Limb (tissue), 2 donors: Measurements from ENCODE around the gene PCLO.
A peak's percentile ranks its signal among the peaks of the same experiment; 100 is the strongest.

Source experiments
- DNase-seq, 2 donors: peaks; one replicate each; pipeline ENCODE4 v3.0.0-alpha.2; 2016; ENCODE audit errors: extremely low spot score in 2 of 2

PCLO gene, protein sequence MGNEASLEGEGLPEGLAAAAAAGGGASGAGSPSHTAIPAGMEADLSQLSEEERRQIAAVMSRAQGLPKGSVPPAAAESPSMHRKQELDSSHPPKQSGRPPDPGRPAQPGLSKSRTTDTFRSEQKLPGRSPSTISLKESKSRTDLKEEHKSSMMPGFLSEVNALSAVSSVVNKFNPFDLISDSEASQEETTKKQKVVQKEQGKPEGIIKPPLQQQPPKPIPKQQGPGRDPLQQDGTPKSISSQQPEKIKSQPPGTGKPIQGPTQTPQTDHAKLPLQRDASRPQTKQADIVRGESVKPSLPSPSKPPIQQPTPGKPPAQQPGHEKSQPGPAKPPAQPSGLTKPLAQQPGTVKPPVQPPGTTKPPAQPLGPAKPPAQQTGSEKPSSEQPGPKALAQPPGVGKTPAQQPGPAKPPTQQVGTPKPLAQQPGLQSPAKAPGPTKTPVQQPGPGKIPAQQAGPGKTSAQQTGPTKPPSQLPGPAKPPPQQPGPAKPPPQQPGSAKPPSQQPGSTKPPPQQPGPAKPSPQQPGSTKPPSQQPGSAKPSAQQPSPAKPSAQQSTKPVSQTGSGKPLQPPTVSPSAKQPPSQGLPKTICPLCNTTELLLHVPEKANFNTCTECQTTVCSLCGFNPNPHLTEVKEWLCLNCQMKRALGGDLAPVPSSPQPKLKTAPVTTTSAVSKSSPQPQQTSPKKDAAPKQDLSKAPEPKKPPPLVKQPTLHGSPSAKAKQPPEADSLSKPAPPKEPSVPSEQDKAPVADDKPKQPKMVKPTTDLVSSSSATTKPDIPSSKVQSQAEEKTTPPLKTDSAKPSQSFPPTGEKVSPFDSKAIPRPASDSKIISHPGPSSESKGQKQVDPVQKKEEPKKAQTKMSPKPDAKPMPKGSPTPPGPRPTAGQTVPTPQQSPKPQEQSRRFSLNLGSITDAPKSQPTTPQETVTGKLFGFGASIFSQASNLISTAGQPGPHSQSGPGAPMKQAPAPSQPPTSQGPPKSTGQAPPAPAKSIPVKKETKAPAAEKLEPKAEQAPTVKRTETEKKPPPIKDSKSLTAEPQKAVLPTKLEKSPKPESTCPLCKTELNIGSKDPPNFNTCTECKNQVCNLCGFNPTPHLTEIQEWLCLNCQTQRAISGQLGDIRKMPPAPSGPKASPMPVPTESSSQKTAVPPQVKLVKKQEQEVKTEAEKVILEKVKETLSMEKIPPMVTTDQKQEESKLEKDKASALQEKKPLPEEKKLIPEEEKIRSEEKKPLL (N-terminal part only)

DNA sequence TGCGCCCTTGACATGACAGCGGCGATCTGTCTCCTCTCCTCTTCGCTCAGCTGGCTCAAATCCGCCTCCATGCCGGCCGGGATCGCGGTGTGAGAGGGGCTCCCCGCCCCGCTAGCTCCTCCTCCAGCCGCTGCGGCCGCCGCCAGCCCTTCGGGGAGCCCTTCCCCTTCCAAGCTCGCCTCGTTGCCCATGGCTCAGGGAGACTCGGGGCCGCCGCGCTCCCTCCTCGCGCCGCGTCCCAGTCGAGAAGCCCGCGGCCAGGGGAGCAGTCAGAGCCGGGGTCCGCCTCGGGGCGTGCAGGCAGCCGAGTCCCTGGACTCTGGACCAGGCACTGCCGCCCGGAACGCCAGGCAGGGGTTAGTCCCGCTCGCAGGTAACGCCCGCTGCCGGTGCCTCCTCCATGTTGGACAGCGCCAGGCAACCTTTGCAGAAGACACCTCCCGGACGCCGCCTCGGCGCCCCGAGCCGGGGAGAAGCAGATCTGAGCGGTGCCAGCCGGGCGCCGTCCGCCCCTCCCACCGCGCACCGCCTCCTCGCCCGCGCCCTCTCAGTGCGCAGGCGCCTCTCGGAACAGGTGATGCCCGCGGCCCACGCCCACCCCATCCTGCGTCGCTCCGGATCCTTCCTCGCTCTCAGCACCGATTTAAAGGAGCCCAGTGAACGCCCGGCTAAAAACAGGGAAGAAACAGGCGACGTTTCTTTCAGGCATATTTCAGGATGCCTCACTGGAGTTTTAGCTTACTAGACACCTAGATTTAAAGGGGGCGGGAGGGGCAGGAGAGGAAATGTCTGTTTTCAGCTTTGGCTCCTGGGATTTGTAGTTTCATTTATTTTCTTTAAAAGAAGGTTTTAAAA, at the start of gene PCLO:
TSS of gene PCLO (minus strand) at position 483 of the 855 bp plus-strand sequence. CDS start at position 191, 292 bp downstream.
- peak; percentile 56 to 90 for DNase-seq

DNA sequence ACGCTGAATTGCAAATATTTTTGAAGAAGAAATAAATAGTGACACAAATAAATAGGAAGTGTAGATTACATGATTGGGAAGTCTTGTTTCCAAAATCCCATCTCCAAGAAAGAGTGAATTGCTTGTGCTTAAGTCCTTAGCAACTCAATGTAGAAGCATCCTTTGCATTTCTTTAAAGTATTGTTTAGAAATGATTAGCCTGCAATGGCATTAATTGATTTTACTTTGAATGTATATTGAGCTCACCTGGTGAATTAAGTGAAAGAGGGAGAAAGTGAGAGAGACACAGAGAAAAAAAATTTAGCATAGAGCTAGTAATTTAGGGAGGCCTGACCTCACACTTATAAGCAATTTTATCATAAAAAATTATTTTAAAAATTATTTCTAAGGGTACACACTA, 49.0 kb upstream of the PCLO start:
- no peak for DNase-seq

DNA sequence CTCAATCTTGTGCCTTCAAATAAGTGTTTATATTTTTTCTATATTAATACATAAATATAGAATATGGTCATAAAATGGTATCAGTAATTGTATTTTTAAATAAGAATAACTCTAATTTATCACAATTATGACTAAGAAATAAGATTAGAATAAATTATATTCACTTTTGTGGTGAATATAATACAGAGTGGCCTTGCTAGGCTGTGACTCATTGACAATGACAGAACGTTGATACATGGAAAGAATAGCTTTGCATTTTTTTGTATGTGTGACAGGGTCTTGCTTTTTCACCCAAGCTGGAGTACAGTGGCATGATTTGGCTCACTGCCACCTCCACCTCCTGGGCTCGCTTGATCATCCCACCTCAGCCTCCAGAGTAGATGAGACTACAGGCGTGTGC, 47.8 kb upstream of the PCLO start:
- no peak for DNase-seq

DNA sequence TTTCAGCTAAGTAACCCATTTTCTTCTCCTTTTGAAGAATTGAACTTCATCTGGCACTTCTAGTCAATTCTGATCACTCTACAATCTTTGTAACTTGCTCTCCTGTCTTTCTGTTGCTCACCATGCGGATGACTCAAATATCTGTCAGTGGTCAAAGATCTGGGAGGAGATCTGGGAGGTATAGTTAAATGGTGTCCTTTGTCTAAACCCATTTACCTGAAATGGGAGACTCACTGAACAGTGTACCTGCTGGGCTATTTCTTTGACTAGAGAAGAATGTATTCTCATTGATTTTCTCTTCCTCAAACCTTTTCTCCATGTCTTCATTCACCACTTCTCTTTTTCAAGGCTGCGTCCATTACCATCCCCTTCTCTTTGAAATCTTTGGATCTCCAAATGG, 42.0 kb upstream of the PCLO start:
- no peak for DNase-seq

DNA sequence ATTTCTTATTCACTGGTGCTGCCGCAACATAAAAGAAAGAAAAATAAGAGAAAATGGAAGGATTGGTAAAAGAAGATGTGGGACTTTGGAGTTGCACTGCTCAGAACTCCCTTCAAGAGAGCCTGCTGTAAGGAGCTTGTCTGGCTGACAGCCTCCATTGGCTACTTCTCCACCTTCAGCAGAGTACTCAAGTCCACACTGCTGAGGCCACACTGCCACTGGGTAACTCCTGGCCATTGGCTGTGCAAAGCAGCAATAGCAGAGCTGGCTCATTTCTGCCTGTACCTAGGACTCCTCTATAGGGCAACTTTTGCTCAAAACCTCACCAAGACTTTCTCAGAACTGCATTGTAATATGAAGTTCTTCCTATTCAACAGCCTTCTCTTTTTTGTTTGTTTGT, 38.7 kb upstream of the PCLO start:
- DNase-seq: no peak

DNA sequence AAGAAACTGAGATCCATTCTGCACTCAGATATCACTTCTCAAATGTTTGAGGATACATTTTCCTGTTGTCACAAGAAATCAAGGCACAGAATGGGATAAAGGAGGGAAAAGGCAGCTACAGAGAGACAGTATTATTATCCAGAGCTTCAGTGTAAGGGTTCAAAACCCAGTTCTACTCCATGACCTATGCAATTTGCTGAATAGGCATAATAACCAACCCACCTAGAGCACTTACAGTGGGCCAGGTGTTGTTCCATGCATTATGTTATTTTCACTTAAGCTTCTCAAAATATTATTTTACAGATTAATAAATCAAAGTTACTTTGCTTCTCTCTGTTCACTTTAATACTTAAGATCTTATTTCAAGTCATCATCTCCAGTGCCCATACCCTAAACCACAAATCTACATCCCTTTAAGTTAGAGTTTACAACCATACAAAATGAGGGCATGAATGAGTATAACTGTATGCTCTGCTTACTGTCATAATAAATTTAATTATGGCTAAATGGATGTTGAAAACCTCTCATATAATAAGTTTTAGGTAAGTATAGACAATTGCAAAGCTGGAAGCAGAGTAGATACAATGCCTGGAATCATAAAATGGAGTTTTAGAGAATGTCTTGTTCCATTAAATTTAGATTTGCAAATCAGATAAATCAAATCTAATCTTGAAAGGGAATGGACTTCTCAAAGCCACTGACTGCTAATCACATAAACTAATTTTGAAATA, 28.1 kb upstream of the PCLO start:
- DNase-seq: no peak

DNA sequence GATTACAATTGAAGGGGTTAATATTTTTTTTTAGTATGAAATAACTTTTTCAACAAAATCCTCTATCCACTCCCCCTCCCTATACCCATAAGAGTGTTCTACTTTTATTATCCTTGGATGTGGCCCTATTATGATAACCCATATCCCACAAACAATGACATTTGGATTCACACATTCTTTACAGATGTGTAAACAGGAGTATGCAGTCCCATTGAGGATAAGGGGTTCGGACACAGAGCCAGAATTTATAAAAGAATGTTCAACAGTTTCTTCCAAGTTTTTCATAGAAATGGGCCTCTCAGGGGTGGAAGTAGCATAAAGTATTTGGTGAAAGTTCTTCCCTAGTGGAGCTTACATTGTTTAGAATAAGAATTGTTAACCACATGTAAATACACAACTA, 16.1 kb upstream of the PCLO start:
- no peak for DNase-seq

DNA sequence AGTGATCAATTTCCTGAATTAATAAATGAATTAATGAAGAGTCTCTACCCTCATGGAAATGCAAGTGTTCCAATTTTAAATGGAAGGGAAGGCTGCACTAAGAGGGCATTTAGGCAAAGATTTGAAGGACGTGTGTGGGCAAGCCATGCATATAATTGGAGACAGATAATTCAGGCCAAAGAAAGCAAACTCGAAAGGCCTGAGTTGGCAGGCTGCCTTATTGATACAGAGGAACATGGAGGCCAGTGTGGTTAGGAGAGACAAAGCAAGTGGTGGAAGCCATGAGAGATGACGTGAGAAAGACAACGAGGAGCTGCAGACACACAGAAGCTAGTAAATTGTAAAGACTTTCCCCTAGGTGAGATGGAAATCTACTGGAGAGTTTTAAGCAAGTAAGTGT, 15.4 kb upstream of the PCLO start:
- no peak for DNase-seq

DNA sequence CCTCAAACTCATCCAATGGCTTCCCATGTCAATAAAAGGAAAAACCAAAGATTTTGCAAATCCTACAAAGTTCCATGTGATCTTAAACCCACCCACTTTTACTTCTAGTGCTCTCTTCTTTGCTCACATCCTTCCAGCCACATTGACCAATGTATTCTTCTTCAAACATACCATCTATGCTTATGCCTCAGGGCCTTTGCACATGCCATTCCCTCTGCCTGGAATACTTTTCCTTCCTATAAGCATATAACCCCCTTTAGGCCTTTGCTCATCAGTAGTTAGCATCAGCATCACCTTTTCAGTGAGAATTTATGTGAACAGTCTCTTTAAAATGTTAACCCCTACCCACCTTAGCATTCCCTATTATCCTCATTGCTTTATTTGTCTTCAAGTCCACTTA, 11.0 kb upstream of the PCLO start:
- DNase-seq: no peak

DNA sequence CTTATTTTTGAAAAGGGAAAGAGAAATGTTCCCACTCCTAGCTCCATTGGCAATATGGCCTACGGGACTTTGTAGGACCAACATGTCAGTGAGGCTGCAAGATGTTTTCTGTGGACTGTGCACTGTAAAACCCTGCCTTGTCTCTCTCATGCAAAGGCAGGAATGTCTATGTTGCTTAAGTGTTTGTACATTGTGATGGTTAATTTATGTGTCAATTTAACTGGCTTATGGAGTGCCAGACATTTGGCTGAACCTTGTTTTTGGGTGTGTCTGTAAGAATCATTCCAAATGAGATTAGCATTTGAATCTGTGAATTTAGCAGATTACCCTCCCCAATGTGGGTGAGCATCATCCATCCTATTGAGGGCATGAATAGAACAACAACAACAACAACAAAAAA, 4.1 kb upstream of the PCLO start:
- DNase-seq: no peak

DNA sequence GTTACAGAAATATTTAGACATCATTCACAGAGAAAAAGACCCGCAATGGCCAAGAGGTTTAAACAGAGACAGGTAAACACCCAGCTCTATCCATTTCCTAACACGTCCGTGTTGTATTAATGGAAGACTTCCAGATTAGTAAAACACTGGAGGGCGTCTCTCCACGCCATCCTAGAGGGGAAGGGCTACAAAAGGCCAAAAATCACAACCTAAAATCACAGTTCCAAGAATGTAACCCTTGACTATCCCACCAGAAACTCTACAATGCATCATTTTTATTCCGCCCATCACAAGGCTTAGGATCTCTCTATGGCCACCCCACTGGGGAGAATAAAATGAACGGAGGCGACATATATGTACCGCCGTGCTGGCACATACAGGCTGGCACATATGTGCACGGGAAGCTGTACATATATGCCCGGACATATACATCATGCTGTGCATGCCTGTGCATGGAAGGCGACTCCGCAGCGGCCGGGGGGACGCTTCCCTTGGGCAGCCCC, 734 bp downstream of the PCLO start:
- DNase-seq: no peak

DNA sequence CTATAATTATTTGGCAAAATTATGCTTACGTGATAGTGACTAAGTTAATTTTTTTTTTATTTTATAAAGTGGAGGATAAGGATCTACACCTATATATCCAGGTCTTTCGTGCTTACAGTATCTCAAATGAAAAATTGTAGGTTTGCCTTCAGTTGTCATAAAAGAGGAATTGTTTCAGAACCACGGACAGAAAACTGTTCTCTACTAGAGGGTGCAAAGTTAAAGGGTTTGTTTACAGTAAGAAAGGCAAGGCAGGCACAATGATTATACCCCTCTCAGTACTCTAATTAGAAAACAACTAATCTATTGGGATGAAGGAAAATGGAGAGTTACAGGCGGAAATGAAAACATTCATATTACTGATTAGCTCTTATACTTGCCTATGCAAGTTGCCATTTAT, 1.5 kb downstream of the PCLO start:
- DNase-seq: peak in 1 of 2 donors; percentile 5

DNA sequence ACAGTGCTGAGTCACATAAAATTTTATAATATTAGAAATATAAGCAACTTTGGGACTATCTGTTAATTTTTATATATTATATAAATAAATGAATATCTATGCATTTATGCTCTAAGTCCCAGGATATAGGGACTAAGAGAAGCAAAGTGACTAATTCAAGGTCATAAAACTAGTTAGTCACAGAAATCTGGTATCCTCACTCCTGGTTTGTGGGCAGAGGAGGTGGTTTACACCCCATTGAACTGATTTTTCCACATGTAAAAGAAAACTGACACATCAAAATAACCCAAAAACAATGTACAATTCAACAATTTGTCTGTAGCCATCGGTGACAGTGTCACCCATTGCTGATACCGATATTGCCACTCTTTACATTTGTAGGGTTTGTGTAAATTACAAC, 3.0 kb downstream of the PCLO start:
- no peak for DNase-seq

DNA sequence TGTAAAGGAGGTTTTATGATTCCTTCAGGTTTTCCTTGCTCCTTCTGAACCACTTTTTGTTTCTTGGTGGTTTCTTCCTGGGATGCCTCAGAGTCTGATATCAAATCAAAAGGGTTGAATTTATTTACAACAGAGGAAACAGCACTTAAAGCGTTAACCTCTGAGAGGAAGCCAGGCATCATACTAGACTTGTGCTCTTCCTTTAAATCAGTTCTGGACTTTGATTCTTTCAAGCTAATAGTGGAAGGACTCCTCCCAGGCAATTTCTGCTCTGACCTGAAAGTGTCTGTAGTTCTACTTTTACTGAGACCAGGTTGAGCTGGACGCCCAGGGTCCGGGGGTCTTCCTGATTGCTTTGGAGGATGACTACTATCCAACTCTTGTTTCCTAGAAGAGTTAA, 6.7 kb downstream of the PCLO start:
- no peak for DNase-seq

DNA sequence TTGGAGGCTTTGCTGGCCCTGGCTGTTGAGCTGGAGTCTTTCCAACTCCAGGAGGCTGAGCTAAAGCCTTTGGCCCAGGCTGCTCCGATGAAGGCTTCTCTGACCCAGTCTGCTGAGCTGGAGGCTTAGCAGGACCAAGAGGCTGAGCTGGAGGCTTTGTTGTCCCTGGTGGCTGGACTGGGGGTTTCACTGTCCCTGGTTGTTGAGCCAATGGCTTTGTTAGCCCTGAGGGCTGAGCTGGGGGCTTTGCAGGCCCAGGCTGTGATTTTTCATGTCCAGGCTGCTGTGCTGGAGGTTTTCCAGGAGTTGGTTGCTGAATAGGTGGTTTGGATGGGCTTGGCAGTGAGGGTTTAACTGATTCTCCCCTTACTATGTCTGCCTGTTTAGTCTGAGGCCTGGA, 7.3 kb downstream of the PCLO start:
- no peak for DNase-seq

DNA sequence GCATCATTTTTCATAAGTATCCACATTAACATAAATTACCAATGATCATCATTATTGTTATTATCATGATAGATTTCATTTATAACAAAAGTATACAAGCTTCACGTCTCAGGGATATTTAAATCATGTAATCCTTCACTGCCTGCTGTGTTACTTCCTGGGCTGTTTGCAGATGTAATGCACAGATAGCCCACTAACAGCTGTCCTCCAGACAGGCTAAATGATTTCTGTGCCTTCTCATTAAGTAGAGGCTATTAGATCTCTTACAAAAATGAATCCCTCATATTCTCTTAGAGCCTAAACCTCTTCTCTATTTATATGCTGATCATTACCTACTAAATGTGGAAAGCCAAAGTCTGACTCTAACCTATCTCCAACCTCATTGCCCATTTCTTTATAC, 9.3 kb downstream of the PCLO start:
- no peak for DNase-seq

DNA sequence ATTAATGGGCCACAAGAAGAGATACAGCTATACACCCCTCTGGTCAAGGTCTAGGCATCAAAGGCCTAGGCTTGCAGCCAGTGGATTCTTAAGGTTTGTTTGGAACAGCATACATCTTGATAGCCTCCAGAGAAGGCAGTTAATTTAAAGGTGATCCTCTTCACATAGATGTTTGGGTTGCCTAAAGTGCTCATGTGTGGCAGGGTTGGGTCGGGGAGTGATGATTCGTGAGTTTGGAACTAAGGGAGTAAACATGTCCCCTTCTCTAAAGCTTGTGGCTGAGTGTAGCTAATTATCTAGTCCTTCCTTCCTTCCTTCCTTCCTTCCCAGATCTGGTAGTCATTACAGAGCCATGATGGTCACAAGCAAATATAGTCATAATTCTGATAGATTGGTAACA, 12.4 kb downstream of the PCLO start:
- DNase-seq: no peak

DNA sequence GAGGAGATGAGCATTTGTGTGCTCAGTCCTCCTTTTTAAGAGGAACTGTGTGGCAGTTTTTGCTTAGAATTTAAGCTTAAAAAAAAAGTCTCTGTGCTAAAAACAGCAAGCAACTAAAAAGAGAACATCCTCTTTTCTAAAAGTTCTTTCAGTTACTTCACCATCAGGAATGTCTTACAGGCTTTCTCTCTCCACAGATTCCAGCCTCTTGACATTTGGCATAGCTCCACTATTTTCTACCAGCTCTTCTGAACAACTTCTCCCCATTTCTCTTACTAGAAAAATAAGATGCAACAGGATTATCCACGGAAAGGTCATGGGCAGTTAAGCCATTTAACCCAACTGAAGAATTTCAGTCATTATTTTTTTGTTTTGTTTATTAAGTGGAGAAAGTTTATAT, 13.2 kb downstream of the PCLO start:
- DNase-seq: no peak

DNA sequence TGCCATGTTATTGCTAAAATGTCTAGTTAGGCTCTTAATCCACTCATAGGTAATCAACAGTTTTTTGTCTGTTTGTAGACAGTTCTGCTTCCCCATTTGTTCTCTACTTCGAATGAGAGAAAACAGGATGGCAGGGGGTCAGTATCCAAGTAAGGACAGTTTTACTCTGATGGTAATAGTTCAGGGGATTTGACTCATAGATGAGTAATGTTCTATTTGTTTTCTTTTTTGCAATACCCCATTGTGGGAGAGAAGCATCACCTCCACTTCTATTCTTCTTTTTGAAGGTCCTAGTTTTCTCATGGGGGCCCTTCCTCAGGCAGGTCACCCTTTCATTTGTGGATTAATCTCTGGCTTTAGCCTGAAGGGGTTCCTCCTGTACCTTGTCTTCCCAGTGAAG, 13.9 kb downstream of the PCLO start:
- no peak for DNase-seq

DNA sequence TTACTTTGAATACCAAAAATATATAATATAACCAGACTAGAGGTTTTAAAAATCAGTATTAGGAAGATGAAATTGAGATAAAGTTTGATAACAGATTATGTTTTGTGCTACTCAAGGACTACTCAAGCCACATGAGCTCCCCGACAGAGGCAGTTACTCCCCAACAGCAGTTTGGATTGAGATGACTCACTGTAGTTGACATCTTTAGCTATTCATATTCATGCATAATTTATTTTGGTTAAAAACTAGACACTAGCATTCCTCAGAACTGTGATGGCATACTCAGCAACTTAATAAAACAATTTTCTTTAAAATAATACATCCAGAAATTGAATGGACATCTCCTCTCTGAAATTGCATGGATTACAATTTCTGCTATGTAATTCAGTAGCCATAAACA, 19.6 kb downstream of the PCLO start:
- DNase-seq: no peak
